Spleen (tissue), 11 donors: ENCODE data around the gene TCTN2. TPM values are rescaled to one million over a fixed set of nuclear protein-coding genes. Genes with fewer than 3 reads are reported as not detected.

Source experiments
- DNase-seq: peaks from one replicate; pipeline ENCODE4 v3.0.0-alpha.2; 2020
- H3K27ac ChIP-seq, 8 donors: fragments of 200-600 bp; sonication (generic) in 7 of 8; 1 replicate in 4 of 8; 2 replicates in 4 of 8; pipeline versions ENCODE4 v1.5.0 to v1.8.0; 2016 to 2021; ENCODE audit warnings: inconsistent platforms in 4 of 8, mild to moderate bottlenecking in 4 of 8, moderate library complexity in 1 of 8
- H3K27me3 ChIP-seq, 7 donors: fragments of 200-600 bp; sonication (generic) in 6 of 7; replicated peaks in 1 of 7; 1 replicate in 4 of 7; 2 replicates in 3 of 7; pipeline versions ENCODE4 v1.5.0 to v1.8.0; 2016 to 2021; ENCODE audit warnings: inconsistent platforms in 3 of 7, mild to moderate bottlenecking in 1 of 7
- H3K36me3 ChIP-seq, 6 donors: fragments of 200-600 bp; sonication (generic) in 5 of 6; 1 replicate in 4 of 6; 2 replicates in 2 of 6; pipeline versions ENCODE4 v1.5.0 to v1.8.0; 2016 to 2021; ENCODE audit warnings: inconsistent platforms in 2 of 6
- H3K4me1 ChIP-seq, 6 donors: fragments of 200-600 bp; sonication (generic) in 5 of 6; 1 replicate in 3 of 6; 2 replicates in 3 of 6; pipeline versions ENCODE4 v1.5.0 to v1.8.0; 2016 to 2021; ENCODE audit warnings: inconsistent platforms in 3 of 6
- H3K4me3 ChIP-seq, 8 donors: fragments of 200-600 bp; sonication (generic) in 7 of 8; 1 replicate in 4 of 8; 2 replicates in 4 of 8; pipeline versions ENCODE4 v1.5.0 to v1.8.0; 2016 to 2021; ENCODE audit warnings: inconsistent platforms in 4 of 8, mild to moderate bottlenecking in 4 of 8, moderate library complexity in 2 of 8
- H3K9me3 ChIP-seq, 8 donors: fragments of 200-600 bp; sonication (generic) in 7 of 8; 1 replicate in 4 of 8; 2 replicates in 4 of 8; pipeline versions ENCODE4 v1.5.0 to v1.8.0; 2016 to 2021; ENCODE audit warnings: inconsistent platforms in 4 of 8
- POLR2A ChIP-seq, 3 donors: fragments of 450-650 bp; IDR thresholded peaks; one replicate each; pipeline ENCODE4 v1.5.1; 2017; ENCODE audit warnings: antibody characterized with exemption in 3 of 3, mild to moderate bottlenecking in 1 of 3
- POLR2AphosphoS5 ChIP-seq, 3 donors: sonication (generic); formaldehyde crosslinking; IDR thresholded peaks; one replicate each; pipeline ENCODE4 v1.5.1; 2017; ENCODE audit warnings: antibody characterized with exemption in 3 of 3
- WGBS, 5 donors: extraction: QIAGEN DNeasy Blood & Tissue Kit in 3 of 5; methylation state at CpG; one replicate each; pipeline versions ENCODE4 v1.1.5 to v1.1.7; 2013 to 2018; 5-methylcytosine and 5-hydroxymethylcytosine counted together
- intact Hi-C: fragments of 100-400 bp; cut with DNase I; formaldehyde crosslinking; loops from one replicate; pipeline ENCODE4 v1.15.0; 2023; ENCODE audit warnings: low total_unique reads
- polyA plus RNA-seq, 3 donors: library from polyadenylated mRNA; stranded (reverse); fragments of 200-250 nt; gene quantifications; one replicate each; pipeline ENCODE4 v1.2.1, GENCODE V29; 2013
- total RNA-seq, 7 donors: library from RNA; depleted of rRNA in 3 of 7; stranded (reverse); fragments of >200 nt in 3 of 7; fragmentation: NEBNext Ultra II Directional in 4 of 7; extraction: Animal tissue kit (Norgen Biotek cat#: 25700) in 4 of 7; gene quantifications; one replicate each; pipeline versions ENCODE4 v1.1.0 to v1.2.1, GENCODE V29; 2016 to 2021
- TF ChIP-seq, protein P1 (sequence below), 11 experiments: fragments of 200-600 bp in 7 of 11; fragments of 450-650 bp in 4 of 11; sonication (generic) in 4 of 11; IDR thresholded peaks in 8 of 11; conservative IDR thresholded peaks in 3 of 11; 1 replicate in 7 of 11; 2 replicates in 4 of 11; pipeline versions ENCODE4 v1.4.0 to v1.8.0; 2016 to 2021; ENCODE audit warnings: antibody characterized with exemption in 11 of 11, inconsistent platforms in 4 of 11, mild to moderate bottlenecking in 1 of 11
- donor health status: healthy with polysubstance abuse.
- donor health status: DM: no; HTN: no; CAD: no; lungs with moderate emphysema.
- donor health status: DM: no; HTN: no; CAD: no.
- donor health status: Bipolar disorder and iron deficiency.
- donor health status: healthy.
- donor health status: DM: no; HTN: no; CAD: no.
- donor health status: DM: yes; HTN: yes; CAD: no.

Gene TCTN2
- total and polyA plus RNA-seq, 10 donors: 1.9 to 10.9 (median 6.0) TPM

DNA sequence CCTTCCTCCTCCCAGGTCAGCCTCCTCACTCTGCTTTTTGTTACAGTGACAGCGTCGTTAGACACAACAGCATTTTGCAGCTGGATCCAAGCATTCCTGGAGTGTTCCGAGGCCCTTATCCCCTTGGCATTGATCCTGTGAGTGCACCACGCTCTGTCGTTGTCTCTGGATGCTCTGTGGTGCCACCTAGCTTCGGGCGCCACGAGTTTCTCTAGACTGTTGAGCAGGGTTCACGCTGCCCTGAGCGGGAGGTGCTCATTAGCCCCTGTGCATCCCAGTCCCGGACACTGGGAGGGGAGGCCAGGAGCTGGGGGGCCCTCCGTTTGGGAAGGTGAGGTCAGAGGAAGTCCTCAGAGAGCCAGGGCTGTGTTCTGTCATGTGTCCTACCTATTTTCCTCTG lies 73.9 kb downstream of the TCTN2 start:
- Histone ChIP-seq H3K27me3 (no peaks in the 10 kb centered on the region), H3K9me3 (no peaks in the 10 kb centered on the region), H3K4me3 (no peak overlapping the region), H3K27ac (no peak overlapping the region), H3K36me3 (peaks cover 0 to 100% (median 62%) of the 10 kb centered on the region in 6 donors), H3K4me1 (peaks cover 0 to 49% (median 10%) of the 10 kb centered on the region in 6 donors)
- TF ChIP-seq POLR2AphosphoS5 (IDR thresholded peaks at IDR 0.05) (no peak), POLR2A (IDR thresholded peaks at IDR 0.05) (no peak)
- TF ChIP-seq, protein P1, sequence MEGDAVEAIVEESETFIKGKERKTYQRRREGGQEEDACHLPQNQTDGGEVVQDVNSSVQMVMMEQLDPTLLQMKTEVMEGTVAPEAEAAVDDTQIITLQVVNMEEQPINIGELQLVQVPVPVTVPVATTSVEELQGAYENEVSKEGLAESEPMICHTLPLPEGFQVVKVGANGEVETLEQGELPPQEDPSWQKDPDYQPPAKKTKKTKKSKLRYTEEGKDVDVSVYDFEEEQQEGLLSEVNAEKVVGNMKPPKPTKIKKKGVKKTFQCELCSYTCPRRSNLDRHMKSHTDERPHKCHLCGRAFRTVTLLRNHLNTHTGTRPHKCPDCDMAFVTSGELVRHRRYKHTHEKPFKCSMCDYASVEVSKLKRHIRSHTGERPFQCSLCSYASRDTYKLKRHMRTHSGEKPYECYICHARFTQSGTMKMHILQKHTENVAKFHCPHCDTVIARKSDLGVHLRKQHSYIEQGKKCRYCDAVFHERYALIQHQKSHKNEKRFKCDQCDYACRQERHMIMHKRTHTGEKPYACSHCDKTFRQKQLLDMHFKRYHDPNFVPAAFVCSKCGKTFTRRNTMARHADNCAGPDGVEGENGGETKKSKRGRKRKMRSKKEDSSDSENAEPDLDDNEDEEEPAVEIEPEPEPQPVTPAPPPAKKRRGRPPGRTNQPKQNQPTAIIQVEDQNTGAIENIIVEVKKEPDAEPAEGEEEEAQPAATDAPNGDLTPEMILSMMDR (IDR thresholded peaks at IDR 0.05 in 8 of 11, conservative IDR thresholded peaks at IDR 0.05 in 3 of 11): no peak
- 74 to 85% (median 79%) methylated on average over 12 of the region's 12 CpGs for WGBS, 5 donors
- no peak for DNase-seq
- intact Hi-C loops: no loop called here

DNA sequence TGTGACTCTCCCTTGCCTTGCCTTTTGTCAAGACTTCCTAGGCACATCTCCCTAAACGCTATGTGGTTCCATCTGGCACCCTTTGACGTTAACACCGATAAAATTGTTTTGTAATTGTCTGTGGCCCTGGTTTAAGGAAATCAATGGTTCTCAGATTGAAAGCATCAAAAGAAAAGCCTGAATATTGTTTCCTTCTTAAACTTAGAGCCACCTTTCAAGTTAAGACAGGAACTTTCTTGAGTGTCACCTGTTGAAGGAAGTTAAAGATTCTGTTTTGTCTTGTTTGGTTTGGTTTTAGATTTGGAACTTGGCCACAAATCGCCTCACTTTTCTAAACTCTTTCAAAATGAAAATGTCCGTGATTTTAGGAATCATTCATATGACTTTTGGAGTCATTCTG lies 76.4 kb downstream of the TCTN2 start:
- TF ChIP-seq POLR2A (IDR thresholded peaks at IDR 0.05): no peak
- TF ChIP-seq, protein P1 (IDR thresholded peaks at IDR 0.05 in 8 of 11, conservative IDR thresholded peaks at IDR 0.05 in 3 of 11): no peak
- no peak for TF ChIP-seq POLR2AphosphoS5 (IDR thresholded peaks at IDR 0.05)
- intact Hi-C loops: no loop called here
- Histone ChIP-seq H3K9me3 (no peaks in the 10 kb centered on the region), H3K36me3 (peaks cover 0 to 100% (median 62%) of the 10 kb centered on the region in 6 donors), H3K4me3 (no peak overlapping the region), H3K27me3 (no peaks in the 10 kb centered on the region), H3K27ac (no peak overlapping the region), H3K4me1 (peaks cover 0 to 37% (median 7%) of the 10 kb centered on the region in 6 donors)
- WGBS, 5 donors: 54 to 74% (median 66%) methylated on average over 5 of the region's 5 CpGs
- DNase-seq: no peak

DNA sequence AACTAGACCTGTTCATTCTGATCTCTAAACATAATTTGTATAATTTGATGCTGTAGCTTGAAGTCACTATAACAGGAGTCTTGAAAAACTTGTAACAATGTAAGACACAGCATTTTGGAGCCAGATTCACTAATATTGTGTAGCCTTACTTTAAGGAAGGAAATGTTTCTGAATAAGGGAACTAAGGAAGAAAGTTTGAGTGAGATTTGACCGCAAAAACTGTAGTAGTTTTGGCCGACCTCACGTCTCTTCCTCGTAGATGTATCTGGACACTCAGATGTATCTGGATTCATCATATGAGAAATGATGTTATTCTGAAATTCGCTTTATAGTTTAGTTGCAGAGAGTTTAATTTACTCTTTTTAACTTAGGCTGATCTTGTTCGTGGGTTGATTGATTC lies 77.2 kb downstream of the TCTN2 start:
- no peaks in the 10 kb centered on the region for H3K27me3 ChIP-seq
- WGBS, 5 donors: 41 to 63% (median 59%) methylated on average over 6 of the region's 6 CpGs
- peaks cover 0 to 28% (median under 1%) of the 10 kb centered on the region in 6 donors for H3K4me1 ChIP-seq
- TF ChIP-seq, protein P1 (IDR thresholded peaks at IDR 0.05 in 8 of 11, conservative IDR thresholded peaks at IDR 0.05 in 3 of 11): no peak
- TF ChIP-seq POLR2AphosphoS5 (IDR thresholded peaks at IDR 0.05) (no peak), POLR2A (IDR thresholded peaks at IDR 0.05) (no peak)
- no peak overlapping the region for H3K27ac ChIP-seq
- DNase-seq: no peak
- H3K4me3 ChIP-seq: no peak overlapping the region
- no peaks in the 10 kb centered on the region for H3K9me3 ChIP-seq
- H3K36me3 ChIP-seq: peaks cover 0 to 100% (median 66%) of the 10 kb centered on the region in 6 donors
- intact Hi-C loops: no loop called here

DNA sequence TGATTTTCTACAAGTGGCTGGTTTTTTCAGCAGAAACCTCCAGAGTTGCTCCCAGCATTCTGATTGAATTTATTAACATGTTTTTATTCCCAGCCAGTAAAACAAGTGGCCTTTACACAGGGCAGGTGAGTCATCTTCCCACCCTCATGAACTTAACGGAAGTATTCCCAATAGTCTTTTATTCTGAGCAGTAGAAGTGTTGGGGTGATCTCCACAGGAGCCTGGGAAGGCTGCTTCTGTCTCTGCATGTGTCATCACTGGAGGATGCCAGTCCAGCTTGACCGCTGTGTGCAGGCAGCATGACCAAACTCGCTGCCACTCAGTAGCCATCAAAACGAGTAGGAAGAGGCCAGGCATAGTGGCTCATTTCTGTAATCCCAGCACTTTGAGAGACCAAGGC lies 77.7 kb downstream of the TCTN2 start:
- Histone ChIP-seq H3K9me3 (no peaks in the 10 kb centered on the region), H3K4me1 (peaks cover 0 to 23% (median 0%) of the 10 kb centered on the region in 6 donors), H3K4me3 (no peak overlapping the region), H3K27me3 (no peaks in the 10 kb centered on the region), H3K36me3 (peaks cover 0 to 100% (median 67%) of the 10 kb centered on the region in 6 donors), H3K27ac (no peak overlapping the region)
- TF ChIP-seq, protein P1 (IDR thresholded peaks at IDR 0.05 in 8 of 11, conservative IDR thresholded peaks at IDR 0.05 in 3 of 11): no peak
- no peak for TF ChIP-seq POLR2AphosphoS5 (IDR thresholded peaks at IDR 0.05)
- WGBS, 5 donors: 73 to 89% (median 87%) methylated on average over 4 of the region's 4 CpGs
- no peak for DNase-seq
- intact Hi-C loops: no loop called here
